SH-SY5Y (cell line): ENCODE results near the gene MRTO4.

ENCODE experiments used
- GATA2 ChIP-seq: IDR thresholded peaks from 2 replicates; pipeline ENCODE4 v1.6.1; 2011; ENCODE audit warnings: mild to moderate bottlenecking, low read depth, low read length
- GATA3 ChIP-seq: IDR thresholded peaks from 2 replicates; pipeline ENCODE4 v1.6.1; 2011; ENCODE audit warnings: low read depth, mild to moderate bottlenecking, low read length, moderate library complexity

DNA sequence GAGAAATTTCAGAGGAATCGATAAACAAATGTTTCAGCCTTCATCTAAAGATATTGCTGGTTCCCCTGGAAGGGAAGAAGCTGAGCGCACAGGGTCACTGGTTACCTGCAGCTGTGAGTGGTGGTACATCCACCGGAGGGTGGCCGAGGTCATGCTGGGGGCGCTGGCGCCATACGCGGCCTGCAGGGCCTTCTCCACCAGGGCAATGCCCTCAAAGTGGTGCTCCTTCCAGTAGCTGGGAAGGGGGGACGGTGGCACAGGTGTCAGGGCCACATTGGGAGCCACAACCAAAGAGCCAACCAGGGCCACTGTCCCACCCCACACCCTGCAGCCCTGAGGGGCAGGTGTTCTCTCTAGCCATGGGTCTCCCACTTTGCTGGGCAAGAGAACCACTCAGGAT lies 32.3 kb downstream of the MRTO4 start:
- no peak for TF ChIP-seq GATA2
- TF ChIP-seq GATA3, result no peak
